GM12875 (cell line): ENCODE results near the gene NOP14.
A peak's percentile ranks its signal among the peaks of the same experiment; 100 is the strongest.
"Not testable (repeated sequence)": the region's sequence is repeated elsewhere in the genome, so short reads cannot be mapped to it uniquely, and the experiment has no call there.

ENCODE experiments used
- H3K4me3 ChIP-seq: one replicate; pipeline ENCODE4 v1.5.1; 2011; ENCODE audit warnings: low read depth, low read length, control low read depth
- TF ChIP-seq, protein P1 (sequence below): IDR thresholded peaks from 2 replicates; pipeline ENCODE4 v1.5.1; 2011; ENCODE audit warnings: low read depth, mild to moderate bottlenecking, control low read depth, inconsistent platforms, low read length, moderate library complexity, borderline replicate concordance; ENCODE audit not compliant: insufficient read depth

Gene NOP14

DNA sequence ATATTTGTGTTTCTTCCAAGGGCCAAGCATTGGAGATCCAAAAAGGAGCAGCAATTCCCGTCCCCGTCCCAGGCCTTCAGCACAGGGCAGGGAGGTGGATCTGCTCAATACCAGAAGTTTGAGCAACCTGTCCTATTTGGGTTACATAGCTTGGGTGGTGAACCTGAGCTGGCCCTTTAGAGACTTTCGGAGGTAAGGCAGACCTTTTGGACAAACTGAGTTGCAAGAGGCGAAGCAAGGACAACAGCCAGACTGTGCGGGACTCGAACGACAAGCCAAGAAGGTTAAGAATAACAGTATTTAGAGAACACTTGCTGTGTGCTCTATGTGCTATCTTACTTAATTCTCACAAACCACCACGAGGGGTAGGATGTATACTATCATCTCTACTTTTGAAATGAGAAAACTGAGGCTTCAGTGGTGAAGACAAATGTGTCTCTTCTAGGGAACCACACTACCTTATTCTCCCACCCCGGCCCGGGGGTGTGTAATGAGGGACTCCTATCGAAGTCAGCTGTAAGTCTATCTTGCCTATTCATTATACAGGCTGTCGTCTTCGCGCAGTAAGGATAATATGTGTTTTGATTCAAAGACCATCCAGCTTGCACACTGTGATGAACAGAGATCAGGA, 1.3 kb downstream of the NOP14 start:
- TF ChIP-seq, protein P1, sequence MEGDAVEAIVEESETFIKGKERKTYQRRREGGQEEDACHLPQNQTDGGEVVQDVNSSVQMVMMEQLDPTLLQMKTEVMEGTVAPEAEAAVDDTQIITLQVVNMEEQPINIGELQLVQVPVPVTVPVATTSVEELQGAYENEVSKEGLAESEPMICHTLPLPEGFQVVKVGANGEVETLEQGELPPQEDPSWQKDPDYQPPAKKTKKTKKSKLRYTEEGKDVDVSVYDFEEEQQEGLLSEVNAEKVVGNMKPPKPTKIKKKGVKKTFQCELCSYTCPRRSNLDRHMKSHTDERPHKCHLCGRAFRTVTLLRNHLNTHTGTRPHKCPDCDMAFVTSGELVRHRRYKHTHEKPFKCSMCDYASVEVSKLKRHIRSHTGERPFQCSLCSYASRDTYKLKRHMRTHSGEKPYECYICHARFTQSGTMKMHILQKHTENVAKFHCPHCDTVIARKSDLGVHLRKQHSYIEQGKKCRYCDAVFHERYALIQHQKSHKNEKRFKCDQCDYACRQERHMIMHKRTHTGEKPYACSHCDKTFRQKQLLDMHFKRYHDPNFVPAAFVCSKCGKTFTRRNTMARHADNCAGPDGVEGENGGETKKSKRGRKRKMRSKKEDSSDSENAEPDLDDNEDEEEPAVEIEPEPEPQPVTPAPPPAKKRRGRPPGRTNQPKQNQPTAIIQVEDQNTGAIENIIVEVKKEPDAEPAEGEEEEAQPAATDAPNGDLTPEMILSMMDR, result peak; percentile 16; the same call in 1 of the 2 replicates
- H3K4me3 ChIP-seq, result peak overlapping the region; percentile 83

GRCh38 chr4:2961421-2961810, 1.8 kb downstream of the NOP14 start:
- TF ChIP-seq, protein P1, result no peak
- peak overlapping the region; percentile 83 for H3K4me3 ChIP-seq

DNA sequence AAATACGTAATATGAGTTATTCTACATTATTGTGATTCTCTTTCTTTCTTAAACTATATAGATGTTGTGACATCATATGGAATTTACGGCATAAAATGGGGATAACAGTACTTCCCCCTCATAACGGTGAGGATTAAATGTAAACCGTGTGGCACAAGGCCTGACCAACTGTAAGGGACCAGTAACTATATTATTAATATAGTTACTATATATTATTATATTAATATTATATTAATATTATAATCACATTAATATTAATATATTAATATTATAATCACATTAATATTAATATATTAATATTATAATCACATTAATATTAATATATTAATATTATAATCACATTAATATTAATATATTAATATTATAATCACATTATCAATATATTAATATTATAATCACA, 2.8 kb downstream of the NOP14 start:
- not testable (repeated sequence) for H3K4me3 ChIP-seq

GRCh38 chr4:2958446-2958845, 4.8 kb downstream of the NOP14 start:
- TF ChIP-seq, protein P1, result no peak
- no peak overlapping the region for H3K4me3 ChIP-seq

- H3K4me3 ChIP-seq, result not testable (repeated sequence)
- TF ChIP-seq, protein P1, result peak; percentile 38; the same call in 1 of the 2 replicates
These were observed 7.8 kb downstream of the NOP14 start for GRCh38 chr4:2955186-2956044.

GRCh38 chr4:2954358-2955185, 8.6 kb downstream of the NOP14 start:
- TF ChIP-seq, protein P1, result 0 out of 2 replicates have a peak, but pooled peaks have one; percentile 28
- H3K4me3 ChIP-seq, result no peak overlapping the region

- TF ChIP-seq, protein P1, result no peak
- no peak overlapping the region for H3K4me3 ChIP-seq
These were observed 9.7 kb downstream of the NOP14 start for GRCh38 chr4:2953496-2953895.
